ENCODE data around the gene YIF1B.

GRCh38 chr19:38290631-38291147, 25.1 kb downstream of the YIF1B start:
- TF ChIP-seq POLR2A (IDR thresholded peaks at IDR 0.05) (no peak), CTCF (IDR thresholded peaks at IDR 0.05) (no peak)
